ENCODE results near the gene KCNE3. TPM values are rescaled to one million over a fixed set of nuclear protein-coding genes. Genes with fewer than 3 reads are reported as not detected.
"Not testable (repeated sequence)": the region's sequence is repeated elsewhere in the genome, so short reads cannot be mapped to it uniquely, and the experiment has no call there.

Gene KCNE3
- total RNA-seq, 1 experiment from 2014 or later = not detected

- in situ Hi-C loops (cut with HindIII; ENCODE audit: low pct_unique_long_range_greater_than_20kb, low sequenced_read_pairs); DNase-seq (ENCODE audit: low read depth, low spot score): not testable (repeated sequence)
Measured at GRCh38 chr11:74416974-74417373, 50.4 kb downstream of the KCNE3 start.

- no peak for DNase-seq (ENCODE audit: low read depth, low spot score)
- in situ Hi-C loops (cut with HindIII; ENCODE audit: low pct_unique_long_range_greater_than_20kb, low sequenced_read_pairs) = no loop called here
Measured at GRCh38 chr11:74412733-74413359, 54.5 kb downstream of the KCNE3 start.

- no peak for DNase-seq (ENCODE audit: low read depth, low spot score)
- in situ Hi-C loops (cut with HindIII; ENCODE audit: low pct_unique_long_range_greater_than_20kb, low sequenced_read_pairs) = no loop called here
Measured at GRCh38 chr11:74412321-74412720, 55.0 kb downstream of the KCNE3 start.

- in situ Hi-C loops (cut with HindIII; ENCODE audit: low pct_unique_long_range_greater_than_20kb, low sequenced_read_pairs) = no loop called here
- no peak for DNase-seq (ENCODE audit: low read depth, low spot score)
Measured at GRCh38 chr11:74409633-74410032, 57.7 kb downstream of the KCNE3 start.

Small RNA genes lying within 50 kb of the gene (small RNA-seq; reads per million reads assigned to genes)
- 0 reads per million in 2 experiments for gene CYCSP27

Other genes with a start within 250 kb of the KCNE3 start
- 2.2 and 2.6 TPM in 2 replicates for gene P4HA3, start 155.9 kb downstream of the KCNE3 start, total RNA-seq (2014; rRNA removed; shearing (Covaris generic))
- gene PGM2L1, start 69.1 kb downstream of the KCNE3 start, total RNA-seq (2014; rRNA removed; shearing (Covaris generic)) = 0.67 and 0.92 TPM in 2 replicates
- gene LIPT2, start 26.2 kb upstream of the KCNE3 start, total RNA-seq (2014; rRNA removed; shearing (Covaris generic)) = 9.0 and 9.3 TPM in 2 replicates
- 16.1 and 17.5 TPM in 2 replicates for gene POLD3, start 125.0 kb upstream of the KCNE3 start, total RNA-seq (2014; rRNA removed; shearing (Covaris generic))